Fibroblast of lung (primary cell): ENCODE measurements around the gene LCA5L.

Experiments
- CTCF ChIP-seq, 2 donors: IDR thresholded peaks in 1 of 2; conservative IDR thresholded peaks in 1 of 2; 1 replicate in 1 of 2; 2 replicates in 1 of 2; pipeline ENCODE4 v1.5.1; 2011 to 2012; ENCODE audit warnings: low read length in 2 of 2, control low read depth in 1 of 2, inconsistent platforms in 1 of 2, low read depth in 1 of 2, mild to moderate bottlenecking in 1 of 2
- EZH2 ChIP-seq: IDR thresholded peaks from 2 replicates; pipeline ENCODE4 v1.5.1; 2012; ENCODE audit warnings: low read length, control low read depth, mild to moderate bottlenecking; ENCODE audit errors: missing control alignments

GRCh38 chr21:39481886-39482285, 36.3 kb upstream of the LCA5L start:
- TF ChIP-seq CTCF (conservative IDR thresholded peaks at IDR 0.05 in 1 of 2, IDR thresholded peaks at IDR 0.05 in 1 of 2; ENCODE audit: low read depth in 1 of 2, low read length in 2 of 2) (no peak), EZH2 (no peak)
